Measurements from ENCODE around the gene EXOC3. TPM values are rescaled to one million over a fixed set of nuclear protein-coding genes. Genes with fewer than 3 reads are reported as not detected.
A peak's percentile ranks its signal among the peaks of the same experiment; 100 is the strongest.

Gene EXOC3
- total RNA-seq, 3 donors from 2014 or later (not counting 1 experiment from before 2014, with no cell fraction given) = 89.6 to 99.9 (median 96.3) TPM

GRCh38 chr5:398475-399295, 44.3 kb upstream of the EXOC3 start:
- Mint-ChIP-seq H3K4me1 (peaks cover 5% of the 10 kb centered on the region in 2 donors), H3K9me3 (no peaks in the 10 kb centered on the region), H3K27me3 (ENCODE audit: low read depth in 2 of 2) (peaks cover 16 to 29% of the 10 kb centered on the region in 2 donors), H3K27ac (no peak overlapping the region), H3K36me3 (no peaks in the 10 kb centered on the region), H3K4me3 (no peak overlapping the region)
- Histone ChIP-seq H3K27me3 (ENCODE audit: control insufficient read depth, insufficient read depth, low read length) (no peaks in the 10 kb centered on the region), H3K4me1 (ENCODE audit: control insufficient read depth, insufficient read depth, low read length) (peaks cover 9% of the 10 kb centered on the region), H3K27ac (ENCODE audit: low read length) (no peak overlapping the region), H3K9me3 (ENCODE audit: control insufficient read depth, insufficient read depth, low read length) (no peaks in the 10 kb centered on the region), H3K36me3 (ENCODE audit: control insufficient read depth, insufficient read depth, low read length) (no peaks in the 10 kb centered on the region), H3K4me3 (ENCODE audit: low read length) (no peak overlapping the region)
- ATAC-seq (no peak), DNase-seq (no peak)
- TF ChIP-seq CTCF (IDR thresholded peaks at IDR 0.05) = no peak
- intact Hi-C loops (cut with micrococcal nuclease) = no loop called here
- 93% methylated on average over 35 of the region's 35 CpGs for WGBS (ENCODE audit: insufficient coverage)

- no peak overlapping the region for H3K27ac Mint-ChIP-seq
- no peaks in the 10 kb centered on the region for H3K36me3 Mint-ChIP-seq
- intact Hi-C loops (cut with micrococcal nuclease) = no loop called here
- H3K27ac ChIP-seq (ENCODE audit: low read length) = no peak overlapping the region
- H3K27me3 ChIP-seq (ENCODE audit: control insufficient read depth, insufficient read depth, low read length) = no peaks in the 10 kb centered on the region
- H3K9me3 Mint-ChIP-seq = no peaks in the 10 kb centered on the region
- no peak for TF ChIP-seq CTCF (IDR thresholded peaks at IDR 0.05)
- H3K9me3 ChIP-seq (ENCODE audit: control insufficient read depth, insufficient read depth, low read length) = no peaks in the 10 kb centered on the region
- ATAC-seq (peak in 2 of 3 donors; percentile 40 to 44), DNase-seq (peak in 1 of 2 donors; percentile 52)
- no peak overlapping the region for H3K4me3 ChIP-seq (ENCODE audit: low read length)
- peaks cover 5% of the 10 kb centered on the region in 2 donors for H3K4me1 Mint-ChIP-seq
- 43% methylated on average over 42 of the region's 45 CpGs for WGBS (ENCODE audit: insufficient coverage)
- no peaks in the 10 kb centered on the region for H3K36me3 ChIP-seq (ENCODE audit: control insufficient read depth, insufficient read depth, low read length)
- no peak overlapping the region for H3K4me3 Mint-ChIP-seq
- peaks cover 9% of the 10 kb centered on the region for H3K4me1 ChIP-seq (ENCODE audit: control insufficient read depth, insufficient read depth, low read length)
- peaks cover 21 to 36% of the 10 kb centered on the region in 2 donors for H3K27me3 Mint-ChIP-seq (ENCODE audit: low read depth in 2 of 2)
Measured at GRCh38 chr5:399296-400281, 43.4 kb upstream of the EXOC3 start.

- H3K9me3 ChIP-seq (ENCODE audit: control insufficient read depth, insufficient read depth, low read length) = no peaks in the 10 kb centered on the region
- TF ChIP-seq CTCF (IDR thresholded peaks at IDR 0.05) = no peak
Measured at GRCh38 chr5:400282-401145, 42.5 kb upstream of the EXOC3 start.

More at GRCh38 chr5:400282-401145, 42.5 kb upstream of the EXOC3 start:
- Histone ChIP-seq H3K27ac (ENCODE audit: low read length) (no peak overlapping the region), H3K36me3 (ENCODE audit: control insufficient read depth, insufficient read depth, low read length) (no peaks in the 10 kb centered on the region), H3K4me3 (ENCODE audit: low read length) (no peak overlapping the region), H3K27me3 (ENCODE audit: control insufficient read depth, insufficient read depth, low read length) (no peaks in the 10 kb centered on the region), H3K4me1 (ENCODE audit: control insufficient read depth, insufficient read depth, low read length) (peaks cover 9% of the 10 kb centered on the region)
- intact Hi-C loops (cut with micrococcal nuclease) = no loop called here
- Mint-ChIP-seq H3K27ac (no peak overlapping the region), H3K36me3 (no peaks in the 10 kb centered on the region), H3K9me3 (no peaks in the 10 kb centered on the region), H3K4me3 (no peak overlapping the region), H3K27me3 (ENCODE audit: low read depth in 2 of 2) (peaks cover 21 to 39% of the 10 kb centered on the region in 2 donors), H3K4me1 (peaks cover 5% of the 10 kb centered on the region in 2 donors)
- ATAC-seq (no peak), DNase-seq (no peak)
- WGBS (ENCODE audit: insufficient coverage) = 63% methylated on average over 26 of the region's 26 CpGs

Data from natural killer cell (primary cell).